Measurements from ENCODE around the gene GAA. TPM values are rescaled to one million over a fixed set of nuclear protein-coding genes. Genes with fewer than 3 reads are reported as not detected.
A peak's percentile ranks its signal among the peaks of the same experiment; 100 is the strongest.

GAA gene
- total RNA-seq, 3 donors from 2014 or later = 40.6 to 80.3 (median 56.5) TPM

- Histone ChIP-seq H3K36me3 (peaks cover 30% of the 10 kb centered on the region), H3K27ac (no peak overlapping the region), H3K4me3 (no peak overlapping the region), H3K9me3 (no peaks in the 10 kb centered on the region), H3K4me1 (no peaks in the 10 kb centered on the region), H3K27me3 (no peaks in the 10 kb centered on the region)
- intact Hi-C loops (cut with DNase I; ENCODE audit: low total_unique reads) = no loop called here
- TF ChIP-seq CTCF (IDR thresholded peaks at IDR 0.05) = no peak
- TF ChIP-seq POLR2A (IDR thresholded peaks at IDR 0.05) = no peak
- no peak for TF ChIP-seq POLR2AphosphoS5 (IDR thresholded peaks at IDR 0.05)
- no peak for DNase-seq (ENCODE audit: low spot score in 2 of 2)
These were observed 37.6 kb downstream of the GAA start for GRCh38 chr17:80138856-80139426.

GRCh38 chr17:80141463-80142165, 40.2 kb downstream of the GAA start:
- no peak overlapping the region for H3K4me3 ChIP-seq
- intact Hi-C loops (cut with DNase I; ENCODE audit: low total_unique reads) = no loop called here
- no peak for TF ChIP-seq POLR2AphosphoS5 (IDR thresholded peaks at IDR 0.05)
- TF ChIP-seq POLR2A (IDR thresholded peaks at IDR 0.05) = no peak
- TF ChIP-seq CTCF (IDR thresholded peaks at IDR 0.05) = no peak

GRCh38 chr17:80142929-80143328, 41.5 kb downstream of the GAA start:
- intact Hi-C loops (cut with DNase I; ENCODE audit: low total_unique reads) = no loop called here
- no peaks in the 10 kb centered on the region for H3K9me3 ChIP-seq
- peaks cover 3 to 12% of the 10 kb centered on the region in 2 donors for H3K4me1 ChIP-seq
- no peak overlapping the region for H3K4me3 ChIP-seq
- TF ChIP-seq POLR2A (IDR thresholded peaks at IDR 0.05) (no peak), CTCF (IDR thresholded peaks at IDR 0.05) (no peak), POLR2AphosphoS5 (IDR thresholded peaks at IDR 0.05) (no peak)
- no peaks in the 10 kb centered on the region for H3K27me3 ChIP-seq
- H3K27ac ChIP-seq = no peak overlapping the region
- DNase-seq (ENCODE audit: low spot score in 2 of 2) = no peak
- peaks cover 18% of the 10 kb centered on the region for H3K36me3 ChIP-seq

More at GRCh38 chr17:80141463-80142165, 40.2 kb downstream of the GAA start:
- H3K27ac ChIP-seq = no peak overlapping the region
- H3K27me3 ChIP-seq = no peaks in the 10 kb centered on the region
- no peak for DNase-seq (ENCODE audit: low spot score in 2 of 2)
- peaks cover 3 to 12% of the 10 kb centered on the region in 2 donors for H3K4me1 ChIP-seq
- H3K9me3 ChIP-seq = no peaks in the 10 kb centered on the region
- H3K36me3 ChIP-seq = peaks cover 30% of the 10 kb centered on the region

- Histone ChIP-seq H3K27ac (peak overlapping the region; percentile 96 to 98), H3K27me3 (no peaks in the 10 kb centered on the region), H3K9me3 (no peaks in the 10 kb centered on the region), H3K4me3 (peak overlapping the region; percentile 94 to 100 (median 96)), H3K4me1 (peaks cover 3 to 12% of the 10 kb centered on the region in 2 donors), H3K36me3 (peaks cover 5% of the 10 kb centered on the region)
- TF ChIP-seq POLR2A (IDR thresholded peaks at IDR 0.05) (no peak), POLR2AphosphoS5 (IDR thresholded peaks at IDR 0.05) (no peak), CTCF (IDR thresholded peaks at IDR 0.05) (no peak)
- no peak for DNase-seq (ENCODE audit: low spot score in 2 of 2)
- intact Hi-C loops (cut with DNase I; ENCODE audit: low total_unique reads) = no loop called here
These were observed 44.0 kb downstream of the GAA start for GRCh38 chr17:80145076-80146075.

Data from breast epithelium (tissue), 4 donors.